ENCODE measurements around the gene KDM6B.

DNA sequence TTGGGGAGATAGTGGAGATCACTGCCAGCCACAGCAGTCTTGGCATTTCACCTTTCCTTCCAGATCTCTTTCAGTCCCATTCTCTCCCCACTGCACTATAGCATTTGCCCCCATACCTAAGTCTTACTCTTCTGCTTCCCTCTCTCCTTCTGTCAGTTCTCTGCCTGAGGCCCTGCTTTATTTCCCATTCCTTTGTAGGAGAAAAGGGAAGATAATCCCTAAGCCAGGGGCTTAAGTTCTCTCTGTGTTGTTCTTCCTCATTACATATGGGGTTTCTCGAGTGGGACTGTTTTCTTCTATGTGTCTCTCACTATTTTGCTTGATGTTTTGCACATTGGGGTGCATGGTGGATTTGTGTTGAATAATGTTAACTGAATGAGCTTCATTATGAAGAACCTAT lies 6.4 kb downstream of the KDM6B start:
- TF ChIP-seq CTCF (IDR thresholded peaks at IDR 0.05) (no peak), POLR2A (IDR thresholded peaks at IDR 0.05) (no peak)
